NCI-H2227 (cell line): ENCODE measurements around the gene CALR3.
A peak's percentile ranks its signal among the peaks of the same experiment; 100 is the strongest.
"Not testable (repeated sequence)": the region's sequence is repeated elsewhere in the genome, so short reads cannot be mapped to it uniquely, and the experiment has no call there.

Experiments
- DNase-seq: peaks from one replicate; lab custom pipeline; 2025; ENCODE audit not compliant: unreplicated experiment; lab: John Stamatoyannopoulos, UW

CALR3 gene

GRCh38 chr19:16458391-16459341 is 37.3 kb downstream of the CALR3 start:
- no peak for DNase-seq

DNA sequence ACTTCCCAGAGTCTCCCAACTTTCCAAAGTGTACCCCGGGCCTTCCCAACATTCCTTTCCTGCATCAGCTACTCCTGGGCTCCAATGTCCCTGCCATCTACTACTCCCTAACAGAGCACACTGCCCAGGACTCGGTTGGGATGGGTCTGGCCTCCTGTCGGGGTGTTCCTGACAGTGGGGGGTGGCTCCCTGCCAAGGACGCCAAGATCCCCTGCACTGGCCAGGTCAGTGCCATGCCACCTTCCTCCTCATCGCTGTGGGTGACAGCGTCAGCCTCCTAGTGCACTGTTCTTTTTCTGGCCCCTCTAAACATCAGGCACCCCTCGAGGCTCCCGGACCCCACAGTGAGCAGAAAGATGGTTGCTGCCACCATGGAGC is 38.0 kb downstream of the CALR3 start:
- no peak for DNase-seq

DNA sequence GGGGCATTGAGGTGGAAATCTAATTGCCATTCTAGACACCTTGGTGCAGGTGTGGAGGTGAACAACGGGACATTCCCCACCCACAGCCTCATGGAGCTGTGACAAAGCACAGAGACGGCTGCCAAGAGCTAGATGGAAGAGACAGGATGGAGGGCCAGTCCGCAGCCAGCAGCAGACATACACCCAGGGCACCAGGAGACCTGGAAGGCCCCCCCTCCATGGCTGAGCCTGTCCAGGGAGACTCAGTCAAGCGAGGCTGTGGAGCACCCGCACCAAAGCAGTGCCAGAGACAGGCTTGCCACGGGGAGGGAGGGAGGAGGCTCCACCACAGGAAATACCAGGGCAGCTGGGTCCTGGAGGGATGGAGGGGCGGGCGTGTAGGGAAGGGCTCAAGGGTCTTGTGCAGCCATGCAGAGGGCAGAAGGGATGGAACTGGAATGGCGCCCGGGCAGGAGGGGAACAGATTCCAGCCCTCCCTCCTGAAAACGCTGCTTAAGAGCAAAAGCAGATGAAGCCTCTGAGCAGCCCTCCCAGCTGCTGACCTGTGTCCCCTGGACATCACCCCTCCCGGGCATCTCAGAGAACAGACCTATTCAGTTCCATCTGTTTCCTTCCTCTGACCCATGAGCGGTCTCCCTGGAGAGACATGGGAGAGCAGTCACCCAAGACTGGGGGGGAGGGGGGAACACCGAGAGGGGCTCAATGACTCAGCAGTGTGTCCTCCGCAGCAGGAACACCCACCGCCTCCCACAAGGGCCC is 38.6 kb downstream of the CALR3 start:
- peak; percentile 7 for DNase-seq

DNA sequence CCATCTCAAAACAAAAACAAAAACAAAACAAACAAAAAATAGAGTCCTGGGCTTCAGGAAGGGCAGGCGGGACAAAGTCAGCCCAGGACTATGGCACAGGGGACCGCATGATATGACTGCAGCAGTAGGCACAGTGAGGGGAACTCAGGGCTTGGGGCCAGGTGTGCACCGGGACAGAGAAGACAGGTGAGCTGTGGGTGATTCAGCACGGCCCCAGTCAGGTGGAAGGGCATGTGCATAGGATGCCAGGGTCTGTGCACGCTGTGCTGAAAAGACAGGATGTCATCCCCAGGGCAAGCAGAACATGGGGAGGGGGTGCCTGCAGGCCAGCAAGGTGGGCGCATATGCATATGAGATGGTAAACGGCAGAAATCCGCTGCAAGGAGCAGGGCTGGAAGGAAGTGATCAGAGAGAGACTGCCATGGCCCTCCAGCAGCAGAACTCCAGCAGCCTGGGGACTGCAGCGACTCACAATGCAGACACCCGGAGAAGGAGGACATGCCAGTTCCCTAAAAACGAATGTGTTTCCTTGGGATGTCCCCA is 39.2 kb downstream of the CALR3 start:
- no peak for DNase-seq

GRCh38 chr19:16455489-16455888 is 40.5 kb downstream of the CALR3 start:
- no peak for DNase-seq

GRCh38 chr19:16454351-16454918 is 41.5 kb downstream of the CALR3 start:
- DNase-seq, result no peak

GRCh38 chr19:16452325-16452724 is 43.6 kb downstream of the CALR3 start:
- no peak for DNase-seq

GRCh38 chr19:16449330-16449961 is 46.5 kb downstream of the CALR3 start:
- no peak for DNase-seq

DNA sequence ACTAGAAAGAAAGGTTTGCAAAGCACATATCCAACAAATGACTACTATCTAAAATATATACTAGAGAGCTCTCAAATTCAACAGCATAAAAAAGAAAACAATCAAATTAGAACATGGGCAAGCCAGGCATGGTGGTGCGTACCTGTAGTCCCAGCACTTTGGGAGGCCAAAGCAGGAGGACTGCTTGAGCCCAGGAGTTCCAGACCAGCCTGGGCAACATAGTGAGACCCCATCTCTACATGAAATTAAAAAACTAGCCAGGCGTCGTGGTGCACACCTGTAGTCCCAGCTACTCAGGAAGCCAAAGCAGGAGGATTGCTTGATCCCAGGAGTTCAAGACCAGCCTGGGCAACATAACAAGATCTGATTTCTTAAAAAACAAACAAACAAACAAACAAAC is 47.1 kb downstream of the CALR3 start:
- not testable (repeated sequence) for DNase-seq

- DNase-seq, result no peak
Observed at GRCh38 chr19:16446724-16447368, 49.1 kb downstream of the CALR3 start.

GRCh38 chr19:16446108-16446723 is 49.8 kb downstream of the CALR3 start:
- DNase-seq, result no peak

DNA sequence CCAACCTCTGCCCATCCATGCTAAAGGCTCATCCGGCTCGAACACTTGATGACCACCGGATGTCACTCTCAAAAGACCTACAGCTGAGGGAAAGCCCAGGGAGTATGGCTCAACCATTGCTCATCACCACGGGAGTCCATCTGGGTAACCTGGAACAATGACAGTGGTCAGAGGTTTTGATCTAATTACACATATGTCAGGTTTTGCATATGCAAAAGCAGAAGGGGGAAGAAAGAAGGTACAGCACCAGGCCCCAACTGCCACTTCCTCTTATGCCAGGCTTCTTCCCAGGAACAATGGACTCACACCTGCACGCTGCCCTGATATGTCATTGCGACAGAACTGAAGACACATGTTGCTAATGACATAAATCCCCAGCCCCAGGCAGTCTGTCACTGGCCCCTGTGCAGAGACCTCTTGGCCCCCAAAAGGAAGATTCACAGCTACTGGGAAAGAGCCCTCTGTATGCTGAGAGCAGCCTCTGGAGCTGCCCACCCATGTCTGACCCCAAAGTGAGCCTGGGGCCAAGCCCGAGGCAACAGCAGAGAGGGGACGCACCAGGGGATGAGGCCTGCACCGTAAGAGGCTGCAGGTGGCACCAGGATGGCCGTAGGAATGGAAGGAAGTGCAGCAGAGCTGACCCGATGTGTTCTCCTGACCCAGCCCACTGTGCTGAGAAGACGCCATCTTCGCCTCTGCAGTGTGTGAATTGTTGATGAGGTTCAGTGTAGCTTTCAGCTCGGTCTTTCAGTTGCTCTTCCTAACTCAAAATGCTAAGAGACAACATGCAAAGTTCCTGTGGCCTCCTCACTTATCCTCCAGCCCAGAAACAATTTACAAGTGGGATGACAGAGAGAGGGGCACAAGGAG is 50.5 kb downstream of the CALR3 start:
- DNase-seq, result no peak

DNA sequence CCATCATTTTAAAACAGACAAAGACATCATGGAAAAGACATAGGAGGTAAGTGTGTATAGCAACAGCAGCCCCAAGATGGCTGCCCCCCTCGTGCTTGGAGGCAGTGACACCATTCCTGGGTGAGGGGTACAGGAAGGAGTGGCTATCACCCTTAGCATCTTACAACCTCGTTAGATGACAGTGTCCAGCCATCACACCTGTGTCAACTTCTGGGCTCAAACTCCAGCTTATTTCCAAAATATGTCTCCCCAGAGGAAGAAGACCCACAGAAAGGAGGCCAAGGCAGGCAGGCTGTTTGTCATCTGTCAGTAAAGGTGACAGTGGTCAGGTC is 51.7 kb downstream of the CALR3 start:
- no peak for DNase-seq

DNA sequence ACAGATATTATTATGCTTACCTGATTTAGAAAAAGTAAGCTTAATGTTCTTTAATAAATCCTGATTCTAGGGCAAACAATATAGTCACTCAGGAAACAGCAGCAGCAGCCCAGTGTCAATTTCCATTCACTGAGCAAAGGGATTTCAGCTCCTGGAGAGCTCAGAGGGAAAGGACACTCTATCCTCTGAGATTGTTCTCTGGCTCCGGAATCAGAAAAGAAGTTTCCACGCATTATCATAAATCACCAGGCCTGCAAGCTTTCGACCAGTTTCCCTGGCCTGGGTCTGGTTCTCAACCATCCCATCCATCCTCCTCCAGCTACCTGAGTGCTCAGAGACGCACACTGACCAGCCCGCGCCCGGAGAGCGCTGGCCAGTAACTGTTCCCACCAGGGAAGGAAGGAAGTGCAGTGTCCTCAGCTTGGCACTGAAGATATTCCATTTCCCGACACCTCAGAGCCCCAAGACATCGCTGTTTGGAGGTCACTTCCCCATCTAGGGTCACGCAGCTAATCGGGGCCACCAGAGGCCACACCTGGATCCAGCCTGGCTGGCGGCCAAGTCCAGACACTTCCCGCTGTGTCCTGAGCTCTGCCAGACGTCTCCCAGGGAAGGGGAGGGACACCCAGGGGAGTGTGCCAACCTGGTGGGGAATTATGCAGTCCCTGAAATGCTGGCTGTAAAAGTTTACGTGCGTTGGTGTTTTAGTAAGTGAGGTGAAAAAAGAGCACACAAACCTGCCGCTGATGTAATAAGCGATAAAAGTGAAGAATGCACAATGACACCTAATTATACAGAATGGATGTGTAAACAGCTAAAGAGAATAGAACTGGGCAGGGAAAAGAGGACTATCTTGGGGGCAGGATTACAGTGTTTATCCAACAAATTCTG is 53.3 kb downstream of the CALR3 start:
- DNase-seq, result peak; percentile 60

DNA sequence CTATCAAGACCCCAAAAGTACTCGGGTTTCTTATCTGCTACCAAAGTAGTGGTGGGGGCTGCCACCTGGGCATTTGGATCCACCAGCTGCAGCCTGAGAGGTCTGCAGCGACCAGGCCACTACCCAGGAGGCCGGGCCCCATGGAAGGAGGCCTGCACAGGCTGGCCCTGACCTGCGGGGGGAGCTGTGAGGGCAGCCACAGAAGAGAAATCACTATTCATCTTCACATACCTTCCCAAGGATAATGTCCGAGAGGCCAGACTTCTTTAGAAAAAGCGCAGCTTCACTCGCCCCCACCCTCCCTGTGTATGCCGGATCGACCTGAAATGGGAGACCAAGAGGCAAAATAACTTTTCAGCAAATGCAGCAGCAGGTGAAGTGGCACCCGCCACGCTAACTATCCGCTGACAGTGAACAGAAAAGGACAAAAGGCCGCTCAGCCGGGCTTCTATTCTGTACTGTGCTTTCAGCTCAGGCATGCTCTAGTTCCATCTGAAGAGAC is 54.3 kb downstream of the CALR3 start:
- DNase-seq, result peak; percentile 8

DNA sequence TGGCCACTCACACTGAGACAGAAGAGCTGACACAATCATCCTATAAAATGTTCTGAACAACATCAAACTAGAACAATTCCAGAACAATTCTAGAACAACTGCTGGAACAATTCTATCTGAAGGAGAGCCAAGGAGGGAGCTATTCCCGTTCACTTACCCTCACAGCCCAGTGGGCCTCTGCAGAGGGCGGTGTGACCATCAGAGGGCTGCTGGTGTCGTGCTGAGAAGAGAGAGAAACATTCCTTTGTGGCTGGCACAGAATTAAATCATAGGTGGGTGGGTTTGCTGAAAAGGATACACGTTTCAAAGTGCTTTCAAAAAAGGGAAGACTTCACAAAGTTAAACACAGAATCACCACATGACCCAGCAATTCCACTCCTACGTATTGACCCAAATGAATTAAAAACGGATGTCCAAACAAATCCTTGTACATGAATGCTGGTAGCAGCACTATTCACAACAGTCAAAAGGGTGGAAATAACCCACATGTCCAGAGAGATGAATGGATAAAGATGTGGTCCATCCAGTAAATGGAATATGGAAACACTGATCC is 59.1 kb downstream of the CALR3 start:
- no peak for DNase-seq

- DNase-seq, result no peak
Observed at GRCh38 chr19:16435999-16436650, 59.8 kb downstream of the CALR3 start.
